Measurements from ENCODE around the gene KREMEN1. TPM values are rescaled to one million over a fixed set of nuclear protein-coding genes. Genes with fewer than 3 reads are reported as not detected.

Gene KREMEN1
- total RNA-seq, 1 donor from 2014 or later, result 0.05 TPM

DNA sequence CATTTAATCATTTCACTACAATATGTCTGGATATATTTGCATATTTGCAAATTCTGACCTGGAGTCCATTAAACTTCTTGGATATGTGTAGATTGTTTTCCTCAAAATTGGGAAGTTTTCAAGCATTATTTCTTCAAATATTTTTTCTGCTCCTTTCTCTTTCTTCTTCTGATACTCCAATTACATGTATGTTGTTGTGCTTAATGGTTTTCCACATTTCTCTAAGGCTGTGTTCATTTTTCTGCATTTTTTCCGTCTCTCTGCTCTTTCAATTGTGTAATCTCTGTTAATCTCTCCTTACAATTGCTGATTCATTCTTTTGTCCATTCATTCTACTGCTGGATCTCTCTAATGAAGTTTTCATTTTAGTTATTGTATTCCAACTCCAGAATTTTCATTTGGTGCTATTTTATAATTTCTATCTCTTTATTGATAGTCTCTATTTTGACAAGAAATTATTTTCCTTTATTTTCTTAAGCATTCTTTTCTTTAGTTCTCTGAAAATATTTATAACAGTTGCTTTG, 102.5 kb downstream of the KREMEN1 start:
- intact Hi-C loops (cut with micrococcal nuclease), result no loop called here

DNA sequence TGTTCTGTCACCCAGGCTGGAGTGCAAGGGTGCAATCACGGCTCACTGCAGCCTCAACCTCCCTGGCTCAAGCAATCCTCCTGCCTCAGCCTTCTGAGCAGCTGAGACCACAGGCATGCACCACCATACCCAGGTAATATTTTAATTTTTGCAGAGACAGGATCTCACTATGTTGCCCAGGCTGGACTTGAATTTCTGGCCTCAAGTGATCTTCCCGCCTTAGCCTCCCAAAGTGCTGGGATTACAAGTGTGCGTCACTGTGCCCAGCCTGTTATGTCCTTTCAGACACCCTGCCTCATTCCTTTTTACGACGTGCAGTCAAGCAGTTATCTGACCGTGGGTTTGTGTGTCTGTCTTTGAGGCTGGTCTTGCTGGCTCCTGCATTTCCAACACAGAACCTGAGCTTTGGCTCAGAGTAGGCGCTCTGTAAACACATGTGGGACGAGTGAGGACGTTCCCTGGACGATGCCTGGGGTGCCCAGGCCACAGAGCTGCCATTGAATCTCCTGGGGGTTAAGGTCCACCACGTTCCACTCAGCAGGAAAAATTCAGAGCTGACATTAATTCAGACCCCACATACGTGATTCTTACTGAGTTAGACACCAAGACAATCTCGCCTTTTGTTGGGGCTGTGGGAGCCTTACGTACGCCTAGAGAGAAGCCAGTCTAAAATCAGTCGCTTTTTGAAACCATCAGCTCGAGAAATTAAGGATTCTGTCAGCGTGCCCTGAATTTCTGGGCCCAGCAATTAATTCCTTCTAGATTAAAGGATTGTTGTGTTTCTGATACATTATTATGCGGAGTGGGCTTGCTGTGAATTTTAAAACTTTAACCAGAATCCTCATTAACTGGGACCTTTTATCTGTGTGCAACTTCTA, 111.4 kb downstream of the KREMEN1 start:
- intact Hi-C loops (cut with micrococcal nuclease), result no loop called here

DNA sequence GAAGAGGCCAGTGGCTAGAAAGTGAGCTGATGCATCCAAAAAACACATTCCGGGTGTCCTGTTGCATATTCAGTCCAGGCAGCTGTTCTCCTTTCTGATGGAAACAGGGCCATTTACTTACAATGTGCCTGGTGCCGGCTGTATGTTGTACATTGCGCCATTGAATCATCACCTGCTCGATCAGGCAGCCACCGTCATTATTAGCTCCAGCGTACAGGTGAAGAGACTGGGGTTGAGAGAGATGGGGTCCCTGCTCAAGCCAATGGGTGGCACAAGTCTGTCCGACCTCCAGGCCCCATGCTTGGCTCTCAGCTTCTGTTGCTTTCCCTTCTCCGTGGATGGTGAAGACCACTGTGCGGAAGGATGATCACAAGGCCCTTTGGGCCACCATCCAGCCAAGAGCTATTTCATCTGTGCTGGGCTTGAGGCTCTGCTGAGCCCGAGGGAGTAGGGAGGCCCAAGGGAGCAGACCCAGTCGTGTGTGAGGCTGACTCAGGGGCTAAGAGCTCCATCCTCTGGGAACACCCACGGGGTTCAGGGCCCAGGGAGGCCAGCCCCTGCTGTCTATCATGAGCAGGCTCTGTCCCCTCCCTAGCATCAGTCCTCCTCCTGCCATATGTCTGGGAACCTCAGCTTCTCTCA, 112.1 kb downstream of the KREMEN1 start:
- intact Hi-C loops (cut with micrococcal nuclease), result no loop called here

DNA sequence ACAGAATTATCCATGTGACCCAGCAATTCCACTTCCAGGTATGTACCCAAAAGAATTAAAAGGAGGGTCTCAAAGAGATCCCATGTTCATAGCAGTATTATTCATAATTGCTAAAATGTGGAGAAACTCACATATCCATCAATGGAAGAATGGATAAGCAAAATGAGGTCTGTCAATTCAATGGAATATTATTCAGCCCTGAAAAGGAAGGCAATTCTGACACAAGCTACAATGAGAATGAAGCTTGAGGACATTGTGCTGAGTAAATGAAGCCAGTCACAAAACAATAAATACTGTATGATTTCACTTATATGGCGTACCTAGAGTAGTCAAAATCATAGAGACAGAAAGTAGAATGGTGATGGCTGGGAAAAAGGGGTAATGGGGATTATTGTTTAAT, 113.5 kb downstream of the KREMEN1 start:
- intact Hi-C loops (cut with micrococcal nuclease), result no loop called here

DNA sequence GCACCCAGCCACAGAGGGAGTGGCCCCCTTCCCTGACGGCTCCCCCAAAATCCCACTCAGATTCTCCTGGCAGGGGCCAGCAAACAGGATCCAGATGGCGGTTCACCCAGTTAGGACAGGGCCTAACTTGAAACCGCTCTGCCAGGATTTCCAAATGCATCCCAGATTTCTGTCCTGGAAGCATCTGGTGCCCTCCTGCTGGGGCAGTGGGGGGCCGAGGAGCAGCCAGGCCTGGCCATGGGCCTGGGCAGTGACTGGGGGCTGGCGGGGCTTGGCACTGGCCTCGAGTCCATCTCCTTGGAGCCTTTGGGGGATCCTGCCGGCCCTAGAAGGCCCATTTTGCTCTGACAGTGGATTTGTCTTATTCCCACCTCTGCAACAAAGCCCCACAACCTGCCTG, 115.0 kb downstream of the KREMEN1 start:
- intact Hi-C loops (cut with micrococcal nuclease), result no loop called here

DNA sequence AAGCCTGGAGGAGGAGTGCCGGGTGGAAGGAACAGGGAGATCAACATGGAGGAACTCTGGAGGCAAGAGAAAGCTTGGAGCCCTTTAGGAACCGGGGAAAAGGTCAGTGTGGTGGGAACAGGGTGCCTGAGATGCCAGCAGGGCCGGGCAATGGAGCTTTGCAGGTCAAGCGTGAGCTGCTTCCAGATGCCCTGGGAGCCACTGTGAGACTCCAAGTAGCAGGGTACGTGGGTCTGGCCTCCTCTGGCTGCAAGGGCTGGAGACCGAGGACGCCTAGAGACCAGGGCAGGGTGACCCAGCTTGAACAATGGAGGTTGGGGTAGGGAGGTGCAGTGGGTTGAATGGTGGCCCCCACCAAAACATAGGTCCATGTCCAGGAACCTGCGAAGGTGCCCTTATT, 117.2 kb downstream of the KREMEN1 start:
- intact Hi-C loops (cut with micrococcal nuclease), result no loop called here

DNA sequence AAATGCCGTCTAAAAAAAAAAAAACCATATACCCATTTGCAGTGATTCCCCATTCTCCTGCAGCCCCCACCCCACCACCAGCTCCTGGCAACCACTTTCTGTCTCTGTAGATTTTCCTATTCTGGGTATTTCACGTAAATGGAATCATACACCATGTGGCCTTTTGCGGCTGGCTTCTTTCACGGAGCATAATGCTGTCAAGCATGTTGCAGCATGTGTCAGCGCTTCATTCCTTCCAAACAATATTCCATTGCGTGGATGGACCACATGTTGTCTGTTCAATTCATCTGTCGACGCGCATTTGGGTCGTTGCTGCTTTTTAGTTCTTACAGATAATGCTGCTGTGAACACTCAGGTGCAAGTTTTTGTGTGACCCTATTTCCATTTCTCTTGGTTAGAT, 118.1 kb downstream of the KREMEN1 start:
- intact Hi-C loops (cut with micrococcal nuclease), result no loop called here

DNA sequence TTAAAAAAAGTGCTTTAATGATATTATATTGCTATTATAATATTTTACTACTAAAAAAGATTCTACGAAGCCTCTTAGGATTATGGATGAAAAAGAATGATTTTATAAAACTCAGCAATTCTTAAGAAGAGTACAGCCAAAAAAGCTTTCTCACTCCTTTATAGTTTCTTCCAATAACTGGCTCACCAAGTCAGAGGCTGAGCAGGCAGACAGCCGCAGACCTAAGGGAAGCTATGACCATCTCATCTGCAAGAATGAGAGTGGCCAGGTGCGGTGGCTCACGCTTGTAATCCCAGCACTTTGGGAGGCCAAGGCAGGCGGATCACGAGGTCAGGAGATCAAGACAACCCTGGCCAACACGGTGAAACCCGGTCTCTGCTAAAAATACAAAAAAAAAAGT, 120.2 kb downstream of the KREMEN1 start:
- intact Hi-C loops (cut with micrococcal nuclease), result no loop called here

DNA sequence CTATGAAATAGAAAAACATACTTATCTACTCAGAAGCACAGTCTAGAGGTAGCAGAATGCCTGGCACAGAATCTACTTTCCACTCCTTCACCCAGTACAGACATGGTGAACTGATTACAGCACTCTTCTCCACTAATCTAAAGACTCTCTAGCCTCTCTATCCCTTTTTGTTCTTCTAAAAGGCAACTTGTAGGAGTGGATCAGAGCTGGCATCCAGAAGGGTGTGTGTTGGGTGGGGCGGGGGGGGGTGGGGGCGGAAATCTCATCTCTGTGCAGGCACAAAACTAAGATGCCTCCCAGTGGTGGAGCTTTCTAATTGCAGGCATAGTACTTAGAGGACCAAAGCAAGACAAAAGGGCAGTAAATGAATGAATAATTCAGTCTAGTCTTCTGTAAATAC, 121.3 kb downstream of the KREMEN1 start:
- intact Hi-C loops (cut with micrococcal nuclease), result no loop called here

DNA sequence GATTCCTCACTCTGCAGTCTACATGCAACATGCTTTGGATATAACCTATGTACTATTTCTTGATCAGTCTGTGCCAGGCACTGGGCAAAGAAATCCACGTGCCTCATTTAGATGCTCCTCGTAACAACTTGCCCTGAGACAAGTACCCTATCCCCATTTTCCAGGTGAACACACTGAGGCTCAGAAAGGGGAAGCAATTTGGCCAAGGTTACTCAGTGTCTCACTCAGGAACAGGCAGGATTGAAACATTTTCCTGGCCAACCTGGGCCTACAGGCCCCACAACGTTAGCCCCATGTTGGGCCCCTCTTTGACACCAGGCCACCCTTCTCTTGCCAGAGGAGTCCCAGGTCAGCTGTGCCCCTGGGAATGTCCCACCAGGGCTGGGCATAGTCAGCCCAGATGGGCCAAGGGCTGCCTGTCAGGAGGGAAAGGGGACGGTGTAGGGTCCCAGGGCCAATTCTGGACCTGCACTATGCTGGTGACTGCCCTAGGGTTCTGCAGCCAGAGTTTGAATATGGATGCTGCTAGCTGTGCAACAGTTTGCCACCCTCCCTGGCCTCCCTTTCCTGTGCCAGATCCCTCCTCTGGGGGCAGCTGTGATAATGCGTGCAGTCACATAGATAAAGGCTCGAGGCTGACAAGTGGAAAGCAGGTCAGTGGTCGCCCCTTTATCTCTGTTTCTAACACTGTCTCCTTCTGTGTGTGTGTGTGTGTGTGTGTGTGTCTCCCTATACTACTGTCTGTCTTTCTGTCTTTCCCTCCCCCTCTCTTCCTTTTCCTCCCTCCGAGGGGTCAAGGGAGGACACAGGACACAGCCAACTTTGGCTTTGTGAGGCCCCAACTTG, 122.5 kb downstream of the KREMEN1 start:
- intact Hi-C loops (cut with micrococcal nuclease), result no loop called here

DNA sequence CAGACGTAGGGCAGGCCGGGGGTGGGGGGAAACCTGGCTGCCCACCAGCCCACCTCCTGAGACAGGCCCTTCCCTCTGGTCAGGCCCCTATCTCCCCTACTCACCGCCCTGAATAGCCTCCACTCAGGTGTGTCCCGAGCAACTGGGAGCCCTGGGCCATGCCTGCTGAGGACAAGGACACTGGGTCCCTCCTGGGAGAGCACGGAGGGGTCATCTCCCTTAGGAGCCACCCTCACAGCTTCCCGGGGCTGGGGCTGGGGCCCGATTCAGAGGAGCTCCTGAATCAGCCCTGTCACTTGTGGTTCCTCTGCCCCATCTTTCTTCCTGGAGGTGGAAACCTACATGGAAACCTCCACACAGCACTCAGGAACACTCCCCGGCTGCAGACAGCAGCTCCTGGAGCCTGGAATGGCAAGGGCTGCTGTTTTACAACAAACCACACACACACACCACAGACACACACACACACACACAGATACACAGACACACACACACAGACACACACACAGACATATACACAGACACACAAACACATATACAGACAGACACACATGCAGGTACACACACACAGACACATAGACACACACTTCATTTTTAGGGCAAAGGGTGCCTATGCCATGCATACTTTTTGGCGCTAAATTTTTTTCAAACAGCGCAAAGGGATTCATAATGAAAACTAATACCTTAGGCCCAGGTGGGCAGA, 123.3 kb downstream of the KREMEN1 start:
- intact Hi-C loops (cut with micrococcal nuclease), result no loop called here

DNA sequence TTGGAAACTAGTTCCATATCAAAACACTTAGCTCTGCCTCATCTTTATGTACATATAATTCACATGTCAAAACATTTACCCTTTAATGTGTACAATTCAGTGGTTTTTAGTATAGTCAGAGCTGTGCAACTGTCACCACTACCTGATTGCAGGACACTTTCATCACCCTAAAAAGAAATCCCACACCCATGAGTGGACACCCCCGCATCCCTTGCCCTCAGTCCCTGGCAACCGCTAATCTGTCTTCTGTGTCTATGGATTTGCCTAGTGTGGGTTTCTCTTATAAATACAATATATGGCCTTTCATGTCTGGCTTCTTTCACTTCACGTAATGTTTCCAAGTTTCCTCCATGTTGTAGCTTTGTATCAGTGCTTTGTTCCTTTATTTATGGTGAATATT, 124.3 kb downstream of the KREMEN1 start:
- intact Hi-C loops (cut with micrococcal nuclease), result no loop called here

DNA sequence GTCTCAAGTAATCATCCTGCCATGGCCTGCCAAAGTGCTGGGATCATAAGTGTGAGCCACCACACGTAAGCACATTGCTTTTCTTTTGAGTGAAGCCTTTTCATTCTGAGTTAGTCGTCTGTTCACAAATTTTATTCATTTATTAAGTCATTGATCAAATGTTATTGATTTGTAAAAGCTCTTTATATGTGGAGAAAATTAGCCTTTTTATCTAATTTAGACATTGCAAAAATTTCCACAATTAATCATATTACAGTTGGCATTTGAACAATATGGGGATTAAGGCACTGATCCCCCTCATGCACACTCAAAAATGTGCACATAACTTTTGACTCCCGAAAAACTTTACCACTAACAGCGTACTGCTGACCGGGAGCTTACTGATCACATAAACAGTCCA, 125.4 kb downstream of the KREMEN1 start:
- intact Hi-C loops (cut with micrococcal nuclease), result no loop called here

DNA sequence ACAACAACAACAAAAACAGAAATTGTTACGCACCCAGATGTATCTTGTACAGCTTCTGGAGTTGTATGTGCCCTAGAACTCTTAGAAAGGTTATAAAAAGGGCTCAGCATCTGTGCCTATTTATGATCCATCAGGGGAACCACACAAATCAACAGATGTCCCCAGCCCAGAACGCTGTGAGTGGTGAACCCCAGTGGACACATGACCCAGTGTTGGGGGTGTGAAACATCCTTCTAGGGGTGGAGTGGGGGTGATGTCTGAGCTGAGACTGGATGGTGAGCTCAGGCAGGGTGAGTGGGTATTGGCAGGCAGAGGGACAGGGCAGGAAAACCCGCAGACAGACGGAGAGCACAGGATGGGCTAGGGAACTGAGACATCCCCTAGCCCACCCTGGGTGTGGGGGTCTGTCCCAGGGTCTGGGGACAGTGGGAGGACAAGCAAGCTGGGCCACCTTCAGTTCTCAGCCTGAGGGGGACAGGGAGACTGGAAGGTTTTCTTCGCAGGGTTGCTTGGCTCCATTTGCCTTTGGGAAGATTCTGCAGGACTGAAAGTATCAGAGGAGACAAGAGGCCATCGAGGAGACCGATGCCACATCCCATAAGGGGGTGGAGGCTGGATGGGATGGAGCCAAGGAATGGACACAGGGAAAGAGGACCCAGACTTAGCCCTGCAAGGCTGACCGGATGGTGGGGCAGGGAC, 127.0 kb downstream of the KREMEN1 start:
- intact Hi-C loops (cut with micrococcal nuclease), result no loop called here

DNA sequence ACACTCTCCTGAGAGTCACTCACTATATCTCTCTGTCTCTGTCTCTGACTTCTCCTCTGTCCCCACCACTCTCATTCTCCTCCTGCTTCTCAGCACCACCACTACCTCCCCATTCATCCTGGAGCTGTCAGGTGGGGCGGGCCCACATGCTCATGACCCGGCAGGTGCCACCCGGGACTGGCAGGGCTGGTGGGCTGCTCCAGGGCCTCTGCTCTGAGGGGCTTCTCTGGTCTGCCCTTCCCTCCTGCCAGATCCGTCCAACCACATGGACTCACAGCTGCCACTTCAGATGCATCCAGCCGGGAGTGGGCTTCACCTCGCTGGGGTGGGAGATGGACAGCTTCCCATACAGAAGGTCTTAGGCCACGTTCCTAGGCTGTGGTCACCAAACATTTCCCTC, 128.1 kb downstream of the KREMEN1 start:
- intact Hi-C loops (cut with micrococcal nuclease), result no loop called here

DNA sequence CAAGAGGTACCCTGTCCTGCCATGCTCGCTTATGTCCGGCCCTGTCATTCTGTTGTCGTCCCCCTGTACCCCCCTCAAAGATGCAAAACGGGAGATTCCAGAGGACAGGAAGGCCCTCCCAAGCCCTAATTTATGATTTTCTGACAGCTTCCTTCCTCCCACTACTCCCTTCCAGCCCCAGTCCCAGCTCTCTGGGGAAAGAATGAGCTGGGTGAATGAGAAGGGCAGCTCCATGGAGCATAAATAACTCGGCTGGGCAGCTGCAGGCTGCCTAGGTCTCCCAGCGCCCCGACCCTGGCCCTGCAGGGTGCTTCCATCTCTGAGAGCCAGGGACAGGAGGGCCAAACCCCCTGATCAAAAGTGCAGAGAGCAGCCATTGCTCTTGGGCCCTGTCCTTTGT, 128.9 kb downstream of the KREMEN1 start:
- intact Hi-C loops (cut with micrococcal nuclease), result no loop called here

DNA sequence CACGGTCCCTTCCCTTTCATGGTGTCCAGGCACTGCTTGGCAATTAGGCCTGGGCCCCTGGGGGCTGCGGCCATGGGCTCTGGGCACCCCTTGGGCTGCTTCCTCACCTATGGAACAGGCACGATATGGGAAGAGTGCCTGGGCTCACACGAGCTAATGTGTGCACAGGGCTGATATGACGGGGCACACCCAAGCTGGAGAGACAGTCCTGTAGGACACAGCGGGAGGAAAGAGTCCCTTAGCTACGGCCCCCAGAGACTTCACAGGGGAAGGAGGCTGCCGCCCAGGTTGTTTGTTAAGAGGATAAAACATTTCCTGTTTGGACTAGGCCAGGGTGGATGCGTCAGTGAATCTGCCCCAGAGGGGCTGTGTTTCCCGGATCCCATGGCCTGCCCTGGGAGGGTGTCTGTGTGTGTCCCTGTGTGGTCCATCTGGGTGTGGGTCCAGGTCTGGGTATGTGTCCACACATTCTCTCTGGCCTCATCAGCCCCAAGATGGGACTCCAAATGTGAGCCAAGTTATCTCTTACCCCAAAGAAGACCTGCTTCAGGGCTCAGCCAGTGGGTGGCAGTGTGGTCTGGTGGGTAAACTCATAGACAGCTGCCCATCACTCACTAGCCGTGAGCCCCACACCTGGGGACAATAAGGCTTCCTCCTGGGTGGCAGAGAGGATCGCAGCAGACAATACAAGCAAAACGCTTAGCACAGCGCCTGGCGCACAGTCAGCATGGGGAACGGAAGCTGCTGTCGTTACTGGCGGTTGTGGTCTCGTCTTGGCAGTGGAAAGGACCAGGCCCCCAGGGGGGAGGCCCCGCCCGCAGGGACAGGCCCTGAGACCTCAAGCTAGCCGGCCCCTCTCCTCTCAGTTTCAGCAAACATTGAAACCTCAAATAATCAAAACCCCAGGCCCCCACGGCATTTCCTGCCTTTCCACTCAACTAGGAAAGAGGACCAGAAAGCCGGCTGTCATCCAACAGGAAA, 129.7 kb downstream of the KREMEN1 start:
- intact Hi-C loops (cut with micrococcal nuclease), result no loop called here

DNA sequence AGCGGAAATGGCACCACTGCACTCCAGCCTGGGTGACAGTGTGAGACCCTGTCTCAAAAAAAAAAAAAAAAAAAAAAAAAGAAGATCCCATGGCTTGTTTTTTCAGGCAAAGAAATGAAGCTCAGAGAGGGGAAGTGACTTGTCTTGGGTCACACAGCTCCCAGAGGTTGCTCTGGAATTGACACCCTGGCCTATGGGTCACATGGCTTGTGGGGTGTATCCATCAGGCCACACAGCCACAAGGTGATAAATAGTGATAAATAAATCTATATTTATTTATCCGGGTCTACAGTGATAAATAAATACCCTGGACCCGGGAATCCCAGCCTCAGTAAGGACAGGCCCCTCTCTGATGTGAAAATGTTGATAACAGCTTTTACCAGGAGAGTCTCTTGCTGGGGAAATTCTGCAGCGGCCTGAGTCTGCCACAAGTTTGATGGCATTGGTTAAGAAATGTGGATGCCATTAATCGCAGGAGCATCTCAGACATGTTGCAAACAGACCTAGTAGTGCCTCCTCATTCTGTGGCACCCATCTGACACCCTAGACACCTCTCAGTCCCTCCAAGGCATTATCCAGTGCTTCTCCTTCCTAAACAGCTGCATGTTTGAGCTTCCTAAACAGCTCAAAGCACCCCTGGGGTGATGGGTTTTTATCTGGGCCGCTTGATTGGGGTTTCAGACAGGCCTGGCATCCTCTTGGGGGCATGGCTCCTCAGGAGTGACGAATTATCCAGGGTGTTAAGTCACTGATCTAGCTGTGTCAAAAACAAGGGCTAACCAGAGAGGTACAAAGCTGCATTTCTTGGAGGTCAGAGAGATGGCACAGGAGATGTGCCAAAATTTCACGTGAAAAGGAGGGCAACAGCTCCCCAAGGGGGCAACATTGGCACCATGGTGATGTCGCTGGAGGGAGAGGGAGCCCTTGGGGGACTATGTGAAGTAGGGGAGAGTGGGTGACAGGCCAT, 130.9 kb downstream of the KREMEN1 start:
- intact Hi-C loops (cut with micrococcal nuclease), result no loop called here

All from T-helper 2 cell treated with Interferon-gamma antibody and Interleukin-4, amounts not matched to agents 100 ng/mL and 5 ng/mL, for 36 hours (primary cell).